ENCODE data around the gene STPG2.

The STPG2 gene

GRCh38 chr4:97836662-97837061 lies 306.6 kb downstream of the STPG2 start:
- TF ChIP-seq, protein P1, sequence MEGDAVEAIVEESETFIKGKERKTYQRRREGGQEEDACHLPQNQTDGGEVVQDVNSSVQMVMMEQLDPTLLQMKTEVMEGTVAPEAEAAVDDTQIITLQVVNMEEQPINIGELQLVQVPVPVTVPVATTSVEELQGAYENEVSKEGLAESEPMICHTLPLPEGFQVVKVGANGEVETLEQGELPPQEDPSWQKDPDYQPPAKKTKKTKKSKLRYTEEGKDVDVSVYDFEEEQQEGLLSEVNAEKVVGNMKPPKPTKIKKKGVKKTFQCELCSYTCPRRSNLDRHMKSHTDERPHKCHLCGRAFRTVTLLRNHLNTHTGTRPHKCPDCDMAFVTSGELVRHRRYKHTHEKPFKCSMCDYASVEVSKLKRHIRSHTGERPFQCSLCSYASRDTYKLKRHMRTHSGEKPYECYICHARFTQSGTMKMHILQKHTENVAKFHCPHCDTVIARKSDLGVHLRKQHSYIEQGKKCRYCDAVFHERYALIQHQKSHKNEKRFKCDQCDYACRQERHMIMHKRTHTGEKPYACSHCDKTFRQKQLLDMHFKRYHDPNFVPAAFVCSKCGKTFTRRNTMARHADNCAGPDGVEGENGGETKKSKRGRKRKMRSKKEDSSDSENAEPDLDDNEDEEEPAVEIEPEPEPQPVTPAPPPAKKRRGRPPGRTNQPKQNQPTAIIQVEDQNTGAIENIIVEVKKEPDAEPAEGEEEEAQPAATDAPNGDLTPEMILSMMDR (IDR thresholded peaks at IDR 0.05; ENCODE audit: low read depth, low read length), result no peak
- no peak overlapping the region for H3K4me3 ChIP-seq (ENCODE audit: low read depth, low read length)

DNA sequence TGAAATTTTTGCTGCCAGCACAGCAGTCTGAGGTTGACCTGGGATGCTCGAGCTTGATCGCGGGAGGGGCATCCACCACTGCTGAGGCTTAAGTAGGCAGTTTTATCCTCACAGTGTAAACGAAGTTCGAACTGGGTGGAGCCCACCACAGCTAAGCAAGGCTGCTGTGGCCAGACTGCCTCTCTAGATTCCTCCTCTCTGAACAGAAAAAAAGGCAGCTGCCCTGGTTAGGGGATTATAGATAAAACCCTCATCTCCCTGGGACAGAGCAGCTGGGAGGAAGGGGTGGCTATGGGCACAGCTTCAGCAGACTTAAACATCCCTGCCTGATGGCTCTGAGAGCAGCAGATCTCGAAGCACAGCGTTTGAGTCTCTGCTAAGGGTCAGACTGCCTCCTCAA lies 314.6 kb downstream of the STPG2 start:
- no peak overlapping the region for H3K4me3 ChIP-seq (ENCODE audit: low read depth, low read length)
- TF ChIP-seq, protein P1 (IDR thresholded peaks at IDR 0.05; ENCODE audit: low read depth, low read length), result no peak

- TF ChIP-seq, protein P1 (IDR thresholded peaks at IDR 0.05; ENCODE audit: low read depth, low read length), result no peak
- H3K4me3 ChIP-seq (ENCODE audit: low read depth, low read length), result no peak overlapping the region
These were observed 324.0 kb downstream of the STPG2 start for GRCh38 chr4:97819294-97819693.

GRCh38 chr4:97812768-97813167 lies 330.5 kb downstream of the STPG2 start:
- TF ChIP-seq, protein P1 (IDR thresholded peaks at IDR 0.05; ENCODE audit: low read depth, low read length), result no peak
- no peak overlapping the region for H3K4me3 ChIP-seq (ENCODE audit: low read depth, low read length)

DNA sequence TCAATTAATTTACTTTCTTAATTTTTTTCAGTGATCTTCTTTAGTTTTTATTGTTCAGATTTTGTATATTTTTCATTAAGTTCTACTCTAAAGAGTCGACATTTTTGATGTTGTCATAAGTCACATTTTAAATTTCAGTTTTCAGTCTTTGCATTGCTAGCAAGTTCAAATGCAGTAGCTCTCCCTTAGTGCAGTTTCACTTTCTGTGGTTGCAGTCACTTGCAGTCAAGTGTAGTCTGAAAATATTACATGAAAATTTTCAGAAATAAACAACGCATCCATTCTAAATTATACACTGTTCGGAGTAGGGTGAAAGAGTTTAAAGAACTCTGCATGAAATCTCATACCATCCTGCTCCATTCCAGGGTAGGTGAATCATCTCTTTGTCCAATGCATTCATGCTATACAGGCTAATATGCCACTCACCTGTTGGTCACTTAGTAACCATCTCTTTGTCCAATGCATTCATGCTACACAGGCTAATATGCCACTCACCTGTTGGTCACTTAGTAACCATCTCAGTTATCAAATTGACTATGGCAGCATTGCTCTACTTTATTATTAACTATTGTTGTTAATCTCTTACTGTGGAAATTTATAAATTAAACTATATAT lies 356.9 kb downstream of the STPG2 start:
- H3K4me3 ChIP-seq (ENCODE audit: low read depth, low read length), result no peak overlapping the region
- TF ChIP-seq, protein P1 (IDR thresholded peaks at IDR 0.05; ENCODE audit: low read depth, low read length), result no peak

DNA sequence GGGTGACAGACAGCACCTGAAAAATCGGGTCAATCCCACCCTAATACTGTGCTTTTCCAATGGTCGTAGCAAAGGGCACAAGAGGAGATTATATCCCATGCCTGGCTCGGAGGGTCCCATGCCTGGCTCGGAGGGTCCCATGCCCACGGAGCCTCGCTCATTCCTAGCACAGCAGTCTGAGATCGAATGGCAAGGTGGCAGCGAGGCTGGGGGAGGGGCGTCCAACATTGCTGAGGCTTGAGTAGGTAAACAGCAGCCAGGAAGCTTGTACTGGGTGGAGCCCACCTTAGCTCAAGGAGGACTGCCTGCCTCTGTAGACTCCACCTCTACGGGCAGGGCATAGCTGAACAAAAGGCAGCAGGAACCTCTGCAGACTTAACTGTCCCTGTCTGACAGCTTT lies 365.1 kb downstream of the STPG2 start:
- TF ChIP-seq, protein P1 (IDR thresholded peaks at IDR 0.05; ENCODE audit: low read depth, low read length), result no peak
- H3K4me3 ChIP-seq (ENCODE audit: low read depth, low read length), result no peak overlapping the region

DNA sequence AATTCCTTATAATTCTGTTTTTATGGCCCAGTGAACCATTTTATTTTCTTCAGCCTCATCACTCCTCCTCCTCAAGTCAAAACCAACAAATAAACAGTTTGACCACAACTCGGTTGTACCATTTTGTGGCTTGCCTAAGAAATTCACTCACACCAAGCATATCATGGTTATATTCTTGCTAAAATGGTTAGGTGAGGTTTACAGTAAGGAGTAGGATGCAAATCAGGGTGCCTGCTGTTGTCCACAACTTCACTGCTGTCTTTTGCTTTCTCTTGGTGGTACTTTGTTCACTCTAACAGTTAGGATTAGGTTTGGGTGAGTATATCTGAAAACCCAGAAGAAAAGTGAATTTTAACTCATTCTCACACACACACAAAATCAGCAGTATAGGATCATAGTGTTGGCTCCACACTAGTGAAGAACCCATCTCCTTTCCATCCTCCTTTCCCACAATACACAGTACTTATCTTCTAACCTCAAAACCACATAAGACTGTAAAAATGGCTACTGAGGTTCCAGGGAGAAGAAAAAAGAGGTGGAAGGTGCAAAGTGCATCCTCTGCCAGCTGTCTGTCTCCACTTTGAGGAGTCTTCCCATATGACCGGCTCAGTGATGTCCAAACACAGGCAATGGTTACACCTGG lies 368.8 kb downstream of the STPG2 start:
- TF ChIP-seq, protein P1 (IDR thresholded peaks at IDR 0.05; ENCODE audit: low read depth, low read length), result no peak
- no peak overlapping the region for H3K4me3 ChIP-seq (ENCODE audit: low read depth, low read length)

Data from WI38 (cell line).